Fibroblast of skin of left quadriceps (primary cell): ENCODE measurements around the gene ZNF83.
A peak's percentile ranks its signal among the peaks of the same experiment; 100 is the strongest.
"Not testable (repeated sequence)": the region's sequence is repeated elsewhere in the genome, so short reads cannot be mapped to it uniquely, and the experiment has no call there.

Source experiments
- DNase-seq, 2 experiments: peaks; one replicate each; pipeline ENCODE4 v3.0.0-alpha.2; 2013; ENCODE audit warnings: low read depth in 2 of 2

Gene ZNF83

GRCh38 chr19:52637718-52638585 is at the start of gene ZNF83:
Gene ZNF83, minus strand, starts transcription at chr19:52638355.
- DNase-seq = peak; percentile 86 to 87

GRCh38 chr19:52687684-52688083 is 49.5 kb upstream of the ZNF83 start:
- no peak for DNase-seq

- DNase-seq = no peak
Observed at GRCh38 chr19:52685811-52686210, 47.7 kb upstream of the ZNF83 start.

- DNase-seq = not testable (repeated sequence)
Observed at GRCh38 chr19:52681216-52681615, 43.1 kb upstream of the ZNF83 start.

- DNase-seq = no peak
Observed at GRCh38 chr19:52679598-52679997, 41.4 kb upstream of the ZNF83 start.

GRCh38 chr19:52675239-52675638 is 37.1 kb upstream of the ZNF83 start:
- DNase-seq = not testable (repeated sequence)

GRCh38 chr19:52673014-52673413 is 34.9 kb upstream of the ZNF83 start:
- DNase-seq = no peak

- no peak for DNase-seq
Observed at GRCh38 chr19:52670046-52670445, 31.9 kb upstream of the ZNF83 start.

- DNase-seq = no peak
Observed at GRCh38 chr19:52669586-52669985, 31.4 kb upstream of the ZNF83 start.

- no peak for DNase-seq
Observed at GRCh38 chr19:52667972-52668371, 29.8 kb upstream of the ZNF83 start.

- no peak for DNase-seq
Observed at GRCh38 chr19:52666506-52666905, 28.4 kb upstream of the ZNF83 start.

GRCh38 chr19:52665529-52665928 is 27.4 kb upstream of the ZNF83 start:
- no peak for DNase-seq

GRCh38 chr19:52665027-52665426 is 26.9 kb upstream of the ZNF83 start:
- DNase-seq = no peak

- no peak for DNase-seq
Observed at GRCh38 chr19:52664461-52664860, 26.3 kb upstream of the ZNF83 start.

- DNase-seq = no peak
Observed at GRCh38 chr19:52662631-52663030, 24.5 kb upstream of the ZNF83 start.

- DNase-seq = no peak
Observed at GRCh38 chr19:52660981-52661380, 22.8 kb upstream of the ZNF83 start.

GRCh38 chr19:52659013-52659412 is 20.9 kb upstream of the ZNF83 start:
- DNase-seq = no peak

GRCh38 chr19:52658595-52658994 is 20.4 kb upstream of the ZNF83 start:
- DNase-seq = no peak

GRCh38 chr19:52653161-52653560 is 15.0 kb upstream of the ZNF83 start:
- DNase-seq = no peak

- no peak for DNase-seq
Observed at GRCh38 chr19:52651956-52652355, 13.8 kb upstream of the ZNF83 start.

- no peak for DNase-seq
Observed at GRCh38 chr19:52648336-52649016, 10.3 kb upstream of the ZNF83 start.

GRCh38 chr19:52646571-52647217 is 8.5 kb upstream of the ZNF83 start:
- DNase-seq = no peak

- DNase-seq = no peak
Observed at GRCh38 chr19:52640916-52641315, 2.8 kb upstream of the ZNF83 start.
